GM12878 (cell line): ENCODE data around the gene SYT3. TPM values are rescaled to one million over a fixed set of nuclear protein-coding genes. Genes with fewer than 3 reads are reported as not detected.

Experiments
- ATAC-seq: fragments of 200-7000 bp; cut with Tn5 transposase; 3 replicates; pipeline ENCODE4 v1.9.1; 2020; ENCODE audit warnings: mild to moderate bottlenecking, moderate library complexity
- BruUV-seq: library from RNA; stranded (reverse); fragments of 400-500 nt; replicated peaks from 2 replicates; lab custom pipeline; 2021; lab: Mats Ljungman, UMichigan
- CTCF ChIA-PET: fragments of 300-600 bp; sonication (Branson Sonifier 250); formaldehyde crosslinking; extraction: SDS; loops from one replicate; lab custom pipeline; 2021; ENCODE audit warnings: inconsistent platforms; lab: Yijun Ruan, JAX
- POLR2A ChIA-PET: fragments of 350-600 bp; formaldehyde crosslinking; extraction: SDS; loops from one replicate; lab custom pipeline; 2021; ENCODE audit warnings: inconsistent platforms; lab: Charles Lee
- RAD21 ChIA-PET: fragments of 300-600 bp; sonication (Branson Sonifier 250); formaldehyde crosslinking; loops from one replicate; lab custom pipeline; 2023; ENCODE audit warnings: antibody characterized with exemption; ENCODE audit not compliant: unreplicated experiment; lab: Charles Lee
- SMC1A ChIA-PET: fragments of 300-600 bp; sonication (Branson Sonifier 250); formaldehyde crosslinking; loops from one replicate; lab custom pipeline; 2023; ENCODE audit not compliant: unreplicated experiment, uncharacterized antibody; lab: Charles Lee
- DNase-seq: peaks from one replicate; pipeline ENCODE4 v3.0.0-alpha.2; 2011; ENCODE audit warnings: low read depth, low spot score
- FAIRE-seq: peaks from 3 replicates; lab custom pipeline; 2011; peaks lifted over from hg19 to GRCh38; lab: Jason Lieb, UNC
- H2AFZ ChIP-seq: 2 replicates; pipeline ENCODE4 v1.6.0; 2011; ENCODE audit warnings: low read depth, low read length, control low read depth; ENCODE audit not compliant: control insufficient read depth
- H3K27ac ChIP-seq: 2 replicates; pipeline ENCODE4 v1.5.1; 2011; ENCODE audit warnings: control low read depth; ENCODE audit not compliant: control insufficient read depth, insufficient read depth
- H3K27me3 ChIP-seq, 2 experiments: replicated peaks in 1 of 2; 2 replicates each; pipeline versions ENCODE4 v1.6.0 to v1.6.1; 2011; ENCODE audit warnings: low read length in 1 of 2; ENCODE audit not compliant: control insufficient read depth in 2 of 2, insufficient read depth in 2 of 2
- H3K36me3 ChIP-seq, 2 experiments: 2 replicates each; pipeline ENCODE4 v1.5.1; 2011; ENCODE audit warnings: low read length in 1 of 2; ENCODE audit not compliant: control insufficient read depth in 2 of 2, insufficient read depth in 2 of 2
- H3K4me1 ChIP-seq: 2 replicates; pipeline ENCODE4 v1.6.1; 2011; ENCODE audit warnings: mild to moderate bottlenecking, low read length, moderate library complexity, mixed read lengths; ENCODE audit not compliant: control insufficient read depth, insufficient read depth
- H3K4me2 ChIP-seq: 2 replicates; pipeline ENCODE4 v1.6.0; 2011; ENCODE audit warnings: control low read depth; ENCODE audit not compliant: control insufficient read depth, insufficient read depth
- H3K4me3 ChIP-seq: fragments of 200-600 bp; sonication (generic); 2 replicates; pipeline ENCODE4 v1.5.1; 2016
- H3K79me2 ChIP-seq: 2 replicates; pipeline ENCODE4 v1.6.0; 2011; ENCODE audit warnings: low read length; ENCODE audit not compliant: control insufficient read depth, insufficient read depth
- H3K9ac ChIP-seq: 2 replicates; pipeline ENCODE4 v1.8.0; 2011; ENCODE audit warnings: low read length, control low read depth, mixed read lengths; ENCODE audit not compliant: control insufficient read depth, insufficient read depth
- H3K9me3 ChIP-seq: replicated peaks from 3 replicates; pipeline ENCODE4 v1.5.1; 2011; ENCODE audit warnings: mild to moderate bottlenecking, low read length; ENCODE audit not compliant: control insufficient read depth, insufficient read depth
- H4K20me1 ChIP-seq: 2 replicates; pipeline ENCODE4 v1.6.0; 2011; ENCODE audit not compliant: control insufficient read depth, insufficient read depth
- EP300 ChIP-seq, 2 experiments: fragments of 150-350 bp in 1 of 2; IDR thresholded peaks; 2 replicates each; pipeline ENCODE4 v1.6.1; 2011 to 2012; ENCODE audit warnings: low read depth in 2 of 2, low read length in 2 of 2, borderline replicate concordance in 1 of 2, improper control_type of control experiment in 1 of 2, inconsistent platforms in 1 of 2; ENCODE audit not compliant: control insufficient read depth in 1 of 2
- NFYB ChIP-seq: IDR thresholded peaks from 2 replicates; pipeline ENCODE4 v1.6.1; 2011; ENCODE audit warnings: low read depth, mild to moderate bottlenecking, low read length, improper control_type of control experiment, moderate library complexity; ENCODE audit not compliant: insufficient read depth
- NR2F1 ChIP-seq: fragments of 450-650 bp; conservative IDR thresholded peaks from 2 replicates; pipeline ENCODE4 v1.6.1; 2017; ENCODE audit warnings: mild to moderate bottlenecking
- SP1 ChIP-seq: IDR thresholded peaks from one replicate; pipeline ENCODE4 v1.6.1; 2011; ENCODE audit warnings: low read depth, low read length
- STAT3 ChIP-seq: IDR thresholded peaks from 2 replicates; pipeline ENCODE4 v1.6.1; 2011; ENCODE audit warnings: low read depth, low read length, improper control_type of control experiment
- ZNF217 ChIP-seq: fragments of 450-650 bp; IDR thresholded peaks from 2 replicates; pipeline ENCODE4 v1.6.1; 2017; ENCODE audit warnings: antibody characterized with exemption, mild to moderate bottlenecking
- WGBS: methylation state at CpG from one replicate; pipeline ENCODE4 v1.1.6; 2016; ENCODE audit warnings: low lambda C conversion rate; ENCODE audit not compliant: insufficient replicate concordance, insufficient coverage; ENCODE audit errors: missing lambda C conversion rate; 5-methylcytosine and 5-hydroxymethylcytosine counted together
- in situ Hi-C: fragments of 300-500 bp; cut with MboI; formaldehyde crosslinking; loops from 9 replicates; pipeline ENCODE4 v1.14.3; 2018; ENCODE audit warnings: mixed read lengths
- intact Hi-C: fragments of 100-400 bp; cut with micrococcal nuclease; formaldehyde crosslinking; loops from one replicate; pipeline ENCODE4 v1.14.2; 2022; ENCODE audit not compliant: unreplicated experiment
- polyA plus RNA-seq, 11 experiments: library from polyadenylated mRNA; depleted of rRNA in 4 of 11; unstranded in 6 of 11; stranded (reverse) in 5 of 11; fragments of >200 nt; fragmentation: Nextera tagmentation in 4 of 11; fragmentation: Illumina TruSeq in 1 of 11; extraction: Ambion mirVana in 4 of 11; extraction: Trizol in 1 of 11; gene quantifications; 1 replicate in 1 of 11; 2 replicates in 10 of 11; pipeline versions ENCODE4 v1.2.1 to v1.2.3, GENCODE V29; 2011 to 2016; ENCODE audit warnings: inconsistent platforms in 2 of 11, missing spikeins in 2 of 11, low read depth in 1 of 11
- total RNA-seq, 4 experiments: library from RNA; depleted of rRNA in 3 of 4; stranded (reverse); fragments of >200 nt in 3 of 4; fragmentation: Illumina TruSeq in 1 of 4; extraction: Trizol in 1 of 4; gene quantifications; 2 replicates each; pipeline versions ENCODE4 v1.2.1 to v1.2.3, GENCODE V29; 2013 to 2021
- TF ChIP-seq, protein P1 (sequence below): fragments of 450-650 bp; formaldehyde crosslinking; IDR thresholded peaks from 2 replicates; pipeline ENCODE4 v1.5.0; 2022; ENCODE audit warnings: mild to moderate bottlenecking, missing genetic modification characterization
- TF ChIP-seq, protein P2 (sequence below): IDR thresholded peaks from 2 replicates; pipeline ENCODE4 v1.6.1; 2011; ENCODE audit warnings: low read depth, low read length, improper control_type of control experiment, borderline replicate concordance
- TF ChIP-seq, protein P3 (sequence below): IDR thresholded peaks from 2 replicates; pipeline ENCODE4 v1.6.1; 2011; ENCODE audit warnings: borderline replicate concordance, low read depth, mild to moderate bottlenecking, moderate library complexity, low read length; ENCODE audit not compliant: insufficient read depth, poor library complexity, severe bottlenecking

Gene SYT3
- total and polyA plus RNA-seq, 10 of the 15 experiments (the other 5 are each of a cell fraction or from before 2014, with no cell fraction given) = 0.05 to 0.18 TPM; not detected in 8

DNA sequence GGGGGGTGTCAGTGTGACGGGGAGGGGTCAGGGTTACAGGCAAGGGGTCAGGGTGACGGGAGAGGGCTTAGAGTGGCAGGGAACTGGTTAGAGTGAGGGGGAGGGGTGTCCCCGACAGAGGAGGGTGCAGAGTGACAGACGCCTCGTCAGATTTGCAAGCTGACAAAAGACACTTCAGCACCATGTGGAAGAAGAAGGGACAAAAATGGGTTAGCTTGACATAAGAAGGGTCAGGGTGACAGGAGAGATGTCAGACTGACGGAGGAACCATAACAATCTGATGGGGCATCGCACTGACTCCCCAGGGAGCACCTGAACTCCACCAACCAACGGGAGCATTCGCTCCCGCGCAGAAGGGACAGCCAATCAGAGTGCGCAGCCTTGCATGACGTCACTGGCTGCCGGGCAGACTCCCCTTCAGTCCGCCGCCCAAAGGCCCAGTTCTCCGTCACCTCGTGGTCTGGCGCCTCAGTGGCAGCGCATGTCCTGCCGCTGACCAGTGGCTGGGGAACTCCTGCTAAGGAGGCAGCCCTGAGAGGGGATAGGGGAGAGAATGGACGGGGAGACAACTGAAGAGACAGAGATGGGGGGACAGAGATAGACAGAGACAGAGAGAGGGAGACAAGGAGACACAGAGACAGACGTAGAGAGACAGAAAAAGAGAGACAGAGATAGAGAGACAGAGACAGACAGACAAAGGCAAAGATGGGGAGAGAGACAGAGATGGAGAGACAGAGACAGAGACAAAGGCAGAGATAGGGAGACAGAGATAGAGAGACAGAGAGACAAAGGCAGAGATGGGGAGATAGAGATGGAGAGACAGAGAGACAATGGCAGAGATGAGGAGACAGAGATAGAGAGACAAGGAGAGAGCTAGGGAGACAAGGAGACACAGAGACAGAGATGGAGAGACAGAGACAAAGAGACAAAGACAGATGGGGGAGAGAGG lies 39.8 kb upstream of the SYT3 start (continued):
- TF ChIP-seq, protein P1, sequence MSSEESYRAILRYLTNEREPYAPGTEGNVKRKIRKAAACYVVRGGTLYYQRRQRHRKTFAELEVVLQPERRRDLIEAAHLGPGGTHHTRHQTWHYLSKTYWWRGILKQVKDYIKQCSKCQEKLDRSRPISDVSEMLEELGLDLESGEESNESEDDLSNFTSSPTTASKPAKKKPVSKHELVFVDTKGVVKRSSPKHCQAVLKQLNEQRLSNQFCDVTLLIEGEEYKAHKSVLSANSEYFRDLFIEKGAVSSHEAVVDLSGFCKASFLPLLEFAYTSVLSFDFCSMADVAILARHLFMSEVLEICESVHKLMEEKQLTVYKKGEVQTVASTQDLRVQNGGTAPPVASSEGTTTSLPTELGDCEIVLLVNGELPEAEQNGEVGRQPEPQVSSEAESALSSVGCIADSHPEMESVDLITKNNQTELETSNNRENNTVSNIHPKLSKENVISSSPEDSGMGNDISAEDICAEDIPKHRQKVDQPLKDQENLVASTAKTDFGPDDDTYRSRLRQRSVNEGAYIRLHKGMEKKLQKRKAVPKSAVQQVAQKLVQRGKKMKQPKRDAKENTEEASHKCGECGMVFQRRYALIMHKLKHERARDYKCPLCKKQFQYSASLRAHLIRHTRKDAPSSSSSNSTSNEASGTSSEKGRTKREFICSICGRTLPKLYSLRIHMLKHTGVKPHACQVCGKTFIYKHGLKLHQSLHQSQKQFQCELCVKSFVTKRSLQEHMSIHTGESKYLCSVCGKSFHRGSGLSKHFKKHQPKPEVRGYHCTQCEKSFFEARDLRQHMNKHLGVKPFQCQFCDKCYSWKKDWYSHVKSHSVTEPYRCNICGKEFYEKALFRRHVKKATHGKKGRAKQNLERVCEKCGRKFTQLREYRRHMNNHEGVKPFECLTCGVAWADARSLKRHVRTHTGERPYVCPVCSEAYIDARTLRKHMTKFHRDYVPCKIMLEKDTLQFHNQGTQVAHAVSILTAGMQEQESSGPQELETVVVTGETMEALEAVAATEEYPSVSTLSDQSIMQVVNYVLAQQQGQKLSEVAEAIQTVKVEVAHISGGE (CRISPR knock-in tag) = no peak
- TF ChIP-seq STAT3 (no peak), SP1 (peak; percentile 91), NFYB (peak; percentile 99)
- TF ChIP-seq, protein P2, sequence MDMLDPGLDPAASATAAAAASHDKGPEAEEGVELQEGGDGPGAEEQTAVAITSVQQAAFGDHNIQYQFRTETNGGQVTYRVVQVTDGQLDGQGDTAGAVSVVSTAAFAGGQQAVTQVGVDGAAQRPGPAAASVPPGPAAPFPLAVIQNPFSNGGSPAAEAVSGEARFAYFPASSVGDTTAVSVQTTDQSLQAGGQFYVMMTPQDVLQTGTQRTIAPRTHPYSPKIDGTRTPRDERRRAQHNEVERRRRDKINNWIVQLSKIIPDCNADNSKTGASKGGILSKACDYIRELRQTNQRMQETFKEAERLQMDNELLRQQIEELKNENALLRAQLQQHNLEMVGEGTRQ = no peak

DNA sequence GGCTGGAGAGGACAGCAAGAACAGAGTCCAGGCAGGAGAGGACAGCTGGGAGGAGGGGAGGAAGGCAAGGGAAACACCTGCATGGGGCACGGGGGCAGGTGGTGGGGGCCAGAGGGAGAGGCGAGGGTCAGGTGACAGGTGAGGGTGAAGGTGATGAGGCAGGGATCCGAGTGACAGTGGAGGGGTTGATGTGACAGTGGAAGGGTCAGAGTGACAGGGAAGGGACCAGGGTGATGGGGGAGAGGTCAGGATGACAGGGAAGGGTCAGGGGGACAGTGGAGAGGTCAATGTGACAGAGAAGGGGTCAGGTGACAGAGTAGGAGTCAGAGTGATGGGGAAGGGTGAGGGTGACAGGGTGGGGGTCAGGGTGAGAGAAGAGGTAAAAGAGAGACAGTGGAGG lies 38.6 kb upstream of the SYT3 start:
- H3K9me3 ChIP-seq = no peaks in the 10 kb centered on the region; the same call in 1 of the 3 replicates
- no peak overlapping the region for H2AFZ ChIP-seq
- CTCF ChIA-PET = no interaction called here
- FAIRE-seq (no peak), ATAC-seq (no peak), DNase-seq (no peak)
- no peak overlapping the region for H3K4me2 ChIP-seq
- H3K4me3 ChIP-seq = no peak overlapping the region
- no TSS peak for BruUV-seq
- no peaks in the 10 kb centered on the region for H4K20me1 ChIP-seq
- TF ChIP-seq, protein P2 = no peak
- TF ChIP-seq, protein P3, sequence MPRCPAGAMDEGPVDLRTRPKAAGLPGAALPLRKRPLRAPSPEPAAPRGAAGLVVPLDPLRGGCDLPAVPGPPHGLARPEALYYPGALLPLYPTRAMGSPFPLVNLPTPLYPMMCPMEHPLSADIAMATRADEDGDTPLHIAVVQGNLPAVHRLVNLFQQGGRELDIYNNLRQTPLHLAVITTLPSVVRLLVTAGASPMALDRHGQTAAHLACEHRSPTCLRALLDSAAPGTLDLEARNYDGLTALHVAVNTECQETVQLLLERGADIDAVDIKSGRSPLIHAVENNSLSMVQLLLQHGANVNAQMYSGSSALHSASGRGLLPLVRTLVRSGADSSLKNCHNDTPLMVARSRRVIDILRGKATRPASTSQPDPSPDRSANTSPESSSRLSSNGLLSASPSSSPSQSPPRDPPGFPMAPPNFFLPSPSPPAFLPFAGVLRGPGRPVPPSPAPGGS = no peak
- TF ChIP-seq NR2F1 (0 out of 2 replicates have a peak, but pooled peaks have one; percentile 25), STAT3 (no peak), ZNF217 (no peak), EP300 (IDR thresholded peaks at IDR 0.05; ENCODE audit: borderline replicate concordance in 1 of 2, control insufficient read depth in 1 of 2, low read depth in 2 of 2, low read length in 2 of 2) (no peak)
- H3K27me3 ChIP-seq = peaks cover 1% of the 10 kb centered on the region in 2 experiments; a peak in 2 of 4 replicates
- in situ Hi-C loops (no loop called here), intact Hi-C loops (no loop called here)
- no peak overlapping the region for H3K9ac ChIP-seq
- H3K27ac ChIP-seq = no peak overlapping the region
- peaks cover 2% of the 10 kb centered on the region; the same call in 1 of the 2 replicates for H3K4me1 ChIP-seq
- POLR2A ChIA-PET = no interaction called here
- H3K36me3 ChIP-seq = no peaks in the 10 kb centered on the region
- WGBS = 0% methylated on average over 3 of the region's 3 CpGs
- SMC1A ChIA-PET = no interaction called here
- no peaks in the 10 kb centered on the region for H3K79me2 ChIP-seq
- RAD21 ChIA-PET = no interaction called here
